ENCODE measurements around the gene PBX4.

GRCh38 chr19:19542507-19542906, 76.0 kb downstream of the PBX4 start:
- TF ChIP-seq, protein P1, sequence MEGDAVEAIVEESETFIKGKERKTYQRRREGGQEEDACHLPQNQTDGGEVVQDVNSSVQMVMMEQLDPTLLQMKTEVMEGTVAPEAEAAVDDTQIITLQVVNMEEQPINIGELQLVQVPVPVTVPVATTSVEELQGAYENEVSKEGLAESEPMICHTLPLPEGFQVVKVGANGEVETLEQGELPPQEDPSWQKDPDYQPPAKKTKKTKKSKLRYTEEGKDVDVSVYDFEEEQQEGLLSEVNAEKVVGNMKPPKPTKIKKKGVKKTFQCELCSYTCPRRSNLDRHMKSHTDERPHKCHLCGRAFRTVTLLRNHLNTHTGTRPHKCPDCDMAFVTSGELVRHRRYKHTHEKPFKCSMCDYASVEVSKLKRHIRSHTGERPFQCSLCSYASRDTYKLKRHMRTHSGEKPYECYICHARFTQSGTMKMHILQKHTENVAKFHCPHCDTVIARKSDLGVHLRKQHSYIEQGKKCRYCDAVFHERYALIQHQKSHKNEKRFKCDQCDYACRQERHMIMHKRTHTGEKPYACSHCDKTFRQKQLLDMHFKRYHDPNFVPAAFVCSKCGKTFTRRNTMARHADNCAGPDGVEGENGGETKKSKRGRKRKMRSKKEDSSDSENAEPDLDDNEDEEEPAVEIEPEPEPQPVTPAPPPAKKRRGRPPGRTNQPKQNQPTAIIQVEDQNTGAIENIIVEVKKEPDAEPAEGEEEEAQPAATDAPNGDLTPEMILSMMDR (conservative IDR thresholded peaks at IDR 0.05; ENCODE audit: low read depth in 2 of 2): no peak
- TF ChIP-seq NANOG (IDR thresholded peaks at IDR 0.05; ENCODE audit: borderline replicate concordance) (no peak), CREB1 (CRISPR knock-in tag; IDR thresholded peaks at IDR 0.05; ENCODE audit: low read depth) (no peak)
- TF ChIP-seq, protein P2, sequence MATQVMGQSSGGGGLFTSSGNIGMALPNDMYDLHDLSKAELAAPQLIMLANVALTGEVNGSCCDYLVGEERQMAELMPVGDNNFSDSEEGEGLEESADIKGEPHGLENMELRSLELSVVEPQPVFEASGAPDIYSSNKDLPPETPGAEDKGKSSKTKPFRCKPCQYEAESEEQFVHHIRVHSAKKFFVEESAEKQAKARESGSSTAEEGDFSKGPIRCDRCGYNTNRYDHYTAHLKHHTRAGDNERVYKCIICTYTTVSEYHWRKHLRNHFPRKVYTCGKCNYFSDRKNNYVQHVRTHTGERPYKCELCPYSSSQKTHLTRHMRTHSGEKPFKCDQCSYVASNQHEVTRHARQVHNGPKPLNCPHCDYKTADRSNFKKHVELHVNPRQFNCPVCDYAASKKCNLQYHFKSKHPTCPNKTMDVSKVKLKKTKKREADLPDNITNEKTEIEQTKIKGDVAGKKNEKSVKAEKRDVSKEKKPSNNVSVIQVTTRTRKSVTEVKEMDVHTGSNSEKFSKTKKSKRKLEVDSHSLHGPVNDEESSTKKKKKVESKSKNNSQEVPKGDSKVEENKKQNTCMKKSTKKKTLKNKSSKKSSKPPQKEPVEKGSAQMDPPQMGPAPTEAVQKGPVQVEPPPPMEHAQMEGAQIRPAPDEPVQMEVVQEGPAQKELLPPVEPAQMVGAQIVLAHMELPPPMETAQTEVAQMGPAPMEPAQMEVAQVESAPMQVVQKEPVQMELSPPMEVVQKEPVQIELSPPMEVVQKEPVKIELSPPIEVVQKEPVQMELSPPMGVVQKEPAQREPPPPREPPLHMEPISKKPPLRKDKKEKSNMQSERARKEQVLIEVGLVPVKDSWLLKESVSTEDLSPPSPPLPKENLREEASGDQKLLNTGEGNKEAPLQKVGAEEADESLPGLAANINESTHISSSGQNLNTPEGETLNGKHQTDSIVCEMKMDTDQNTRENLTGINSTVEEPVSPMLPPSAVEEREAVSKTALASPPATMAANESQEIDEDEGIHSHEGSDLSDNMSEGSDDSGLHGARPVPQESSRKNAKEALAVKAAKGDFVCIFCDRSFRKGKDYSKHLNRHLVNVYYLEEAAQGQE (IDR thresholded peaks at IDR 0.05; ENCODE audit: unreplicated experiment): no peak

Data from GM23338 (cell line).